Colonic mucosa (tissue), 4 donors: ENCODE results near the gene RAB6A. TPM values are rescaled to one million over a fixed set of nuclear protein-coding genes. Genes with fewer than 3 reads are reported as not detected.

Source experiments
- DNase-seq: peaks from one replicate; pipeline ENCODE4 v3.0.0-alpha.2; 2020
- H3K27ac ChIP-seq: fragments of 200-600 bp; one replicate; pipeline ENCODE4 v1.8.0; 2021
- H3K27me3 ChIP-seq: fragments of 200-600 bp; one replicate; pipeline ENCODE4 v1.8.0; 2021
- H3K36me3 ChIP-seq: fragments of 200-600 bp; one replicate; pipeline ENCODE4 v1.8.0; 2021
- H3K4me1 ChIP-seq: fragments of 200-600 bp; one replicate; pipeline ENCODE4 v1.8.0; 2021; ENCODE audit warnings: mild to moderate bottlenecking
- H3K4me3 ChIP-seq: fragments of 200-600 bp; one replicate; pipeline ENCODE4 v1.8.0; 2021
- H3K9ac ChIP-seq, 2 donors: one replicate each; pipeline ENCODE4 v1.7.0; 2013; ENCODE audit warnings: control low read depth in 2 of 2, low read depth in 2 of 2, low read length in 2 of 2
- H3K9me3 ChIP-seq: fragments of 200-600 bp; one replicate; pipeline ENCODE4 v1.8.0; 2021
- CTCF ChIP-seq: fragments of 200-600 bp; IDR thresholded peaks from one replicate; pipeline ENCODE4 v1.8.0; 2022; ENCODE audit warnings: antibody characterized with exemption, mild to moderate bottlenecking
- intact Hi-C: fragments of 100-400 bp; cut with DNase I; formaldehyde crosslinking; loops from one replicate; pipeline ENCODE4 v1.14.1; 2022
- total RNA-seq, 2 donors: library from RNA; stranded (reverse); fragmentation: NEBNext Ultra II Directional in 1 of 2; extraction: Animal tissue kit (Norgen Biotek cat#: 25700) in 1 of 2; gene quantifications; one replicate each; pipeline ENCODE4 v1.2.1, GENCODE V29; 2021
- donor health status: healthy.
- donor health status: DM: no; HTN: no; CAD: no.
- donor health status: DM: no; HTN: no; CAD: no.

RAB6A gene
- total RNA-seq, 2 donors from 2014 or later = 160 to 198 TPM

- peak overlapping the region; percentile 32 for H3K4me3 ChIP-seq
- H3K36me3 ChIP-seq = no peaks in the 10 kb centered on the region
- DNase-seq = no peak
- H3K4me1 ChIP-seq = peaks cover 8% of the 10 kb centered on the region
- H3K9ac ChIP-seq = peak overlapping the region in 1 of 2 donors; percentile 40
- H3K27ac ChIP-seq = peak overlapping the region; percentile 72
- intact Hi-C loops = no loop called here
- H3K27me3 ChIP-seq = no peaks in the 10 kb centered on the region
- no peak for TF ChIP-seq CTCF
- no peaks in the 10 kb centered on the region for H3K9me3 ChIP-seq
These were observed 600 bp upstream of the RAB6A start for GRCh38 chr11:73761403-73761945.

- no peaks in the 10 kb centered on the region for H3K27me3 ChIP-seq
- no peaks in the 10 kb centered on the region for H3K9me3 ChIP-seq
- intact Hi-C loops = no loop called here
- DNase-seq = peak; percentile 65
- peak overlapping the region; percentile 95 for H3K27ac ChIP-seq
- peaks cover 8% of the 10 kb centered on the region for H3K4me1 ChIP-seq
- TF ChIP-seq CTCF = no peak
- H3K9ac ChIP-seq = peak overlapping the region; percentile 91 to 93
- H3K36me3 ChIP-seq = no peaks in the 10 kb centered on the region
- peak overlapping the region; percentile 74 for H3K4me3 ChIP-seq
These were observed 667 bp downstream of the RAB6A start for GRCh38 chr11:73760135-73760678.

GRCh38 chr11:73759610-73760134 lies 1.2 kb downstream of the RAB6A start:
- no peaks in the 10 kb centered on the region for H3K36me3 ChIP-seq
- peak overlapping the region; percentile 74 for H3K4me3 ChIP-seq
- H3K27ac ChIP-seq = peak overlapping the region; percentile 95
- H3K9me3 ChIP-seq = no peaks in the 10 kb centered on the region
- intact Hi-C loops = no loop called here
- H3K9ac ChIP-seq = peak overlapping the region; percentile 91 to 93
- H3K27me3 ChIP-seq = no peaks in the 10 kb centered on the region
- peaks cover 8% of the 10 kb centered on the region for H3K4me1 ChIP-seq
- no peak for TF ChIP-seq CTCF
- no peak for DNase-seq

- no peak for TF ChIP-seq CTCF
- Histone ChIP-seq H3K4me3 (peak overlapping the region; percentile 74), H3K27ac (no peak overlapping the region), H3K4me1 (peaks cover 14% of the 10 kb centered on the region), H3K9ac (no peak overlapping the region), H3K27me3 (no peaks in the 10 kb centered on the region), H3K36me3 (no peaks in the 10 kb centered on the region), H3K9me3 (no peaks in the 10 kb centered on the region)
- DNase-seq = no peak
- intact Hi-C loops = no loop called here
These were observed 2.4 kb downstream of the RAB6A start for GRCh38 chr11:73758451-73758850.

DNA sequence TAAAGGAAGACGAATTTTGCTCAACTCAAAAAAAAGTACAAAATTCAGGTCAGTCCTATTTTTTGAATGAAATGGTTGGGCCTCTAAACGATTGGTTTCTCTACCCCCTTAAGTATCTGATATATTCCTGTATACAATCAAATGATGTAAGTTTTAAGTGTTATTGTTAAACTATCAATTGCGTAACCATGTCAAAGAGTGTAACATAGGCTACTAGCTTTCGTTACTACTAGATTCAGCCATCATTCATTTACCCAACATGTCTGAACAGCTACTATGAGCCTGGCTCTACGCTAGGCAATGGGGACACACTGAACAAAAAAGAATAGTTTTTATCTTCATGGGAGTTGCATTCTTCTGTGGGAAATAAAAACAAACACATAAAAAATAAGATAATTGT lies 3.3 kb downstream of the RAB6A start:
- Histone ChIP-seq H3K27ac (no peak overlapping the region), H3K27me3 (no peaks in the 10 kb centered on the region), H3K4me3 (no peak overlapping the region), H3K4me1 (peaks cover 14% of the 10 kb centered on the region), H3K9me3 (no peaks in the 10 kb centered on the region), H3K36me3 (no peaks in the 10 kb centered on the region), H3K9ac (no peak overlapping the region)
- intact Hi-C loops = no loop called here
- DNase-seq = no peak
- TF ChIP-seq CTCF = no peak
